H9 (cell line): Measurements from ENCODE around the gene S100A7A. TPM values are rescaled to one million over a fixed set of nuclear protein-coding genes. Genes with fewer than 3 reads are reported as not detected.
A peak's percentile ranks its signal among the peaks of the same experiment; 100 is the strongest.

Experiments used
- DNase-seq: peaks from one replicate; pipeline ENCODE4 v3.0.0-alpha.2; 2017
- H2AFZ ChIP-seq: one replicate; pipeline ENCODE4 v1.6.1; 2013; ENCODE audit warnings: mild to moderate bottlenecking, low read length, control low read depth, moderate library complexity
- H2AK5ac ChIP-seq: 2 replicates; pipeline ENCODE4 v1.6.1; 2013; ENCODE audit warnings: low read length, control low read depth, mixed read lengths; ENCODE audit not compliant: insufficient read length
- H2BK120ac ChIP-seq: one replicate; pipeline ENCODE4 v1.6.1; 2013; ENCODE audit warnings: low read depth, mild to moderate bottlenecking, low read length, control low read depth, inconsistent platforms; ENCODE audit not compliant: poor library complexity, severe bottlenecking
- H2BK12ac ChIP-seq: 2 replicates; pipeline ENCODE4 v1.6.1; 2013; ENCODE audit warnings: low read length, control low read depth, mixed read lengths, low read depth; ENCODE audit not compliant: insufficient read length
- H2BK15ac ChIP-seq: 2 replicates; pipeline ENCODE4 v1.6.1; 2013; ENCODE audit warnings: low read depth, low read length, control low read depth
- H2BK20ac ChIP-seq: one replicate; pipeline ENCODE4 v1.6.1; 2013; ENCODE audit warnings: low read depth, mild to moderate bottlenecking, low read length, control low read depth, inconsistent platforms; ENCODE audit not compliant: poor library complexity, severe bottlenecking
- H2BK5ac ChIP-seq: 2 replicates; pipeline ENCODE4 v1.6.1; 2013; ENCODE audit warnings: low read length, control low read depth, mixed read lengths; ENCODE audit not compliant: insufficient read length
- H3K14ac ChIP-seq: 2 replicates; pipeline ENCODE4 v1.6.1; 2013; ENCODE audit warnings: low read length, control low read depth; ENCODE audit not compliant: insufficient read depth
- H3K18ac ChIP-seq: 2 replicates; pipeline ENCODE4 v1.6.1; 2013; ENCODE audit warnings: low read depth, mild to moderate bottlenecking, mixed read lengths, low read length, control low read depth; ENCODE audit not compliant: insufficient read length
- H3K23ac ChIP-seq: 2 replicates; pipeline ENCODE4 v1.6.1; 2013; ENCODE audit warnings: low read length, control low read depth, mixed read lengths, low read depth; ENCODE audit not compliant: insufficient read length
- H3K23me2 ChIP-seq: 2 replicates; pipeline ENCODE4 v1.6.1; 2013; ENCODE audit warnings: low read depth, mild to moderate bottlenecking, mixed read lengths, low read length, control low read depth; ENCODE audit not compliant: insufficient read length, poor library complexity, severe bottlenecking
- H3K27ac ChIP-seq: 2 replicates; pipeline ENCODE4 v1.5.1; 2013; ENCODE audit warnings: low read length, control low read depth, mixed read lengths, low read depth; ENCODE audit not compliant: insufficient read length
- H3K27me3 ChIP-seq: 2 replicates; pipeline ENCODE4 v1.6.1; 2013; ENCODE audit warnings: low read length, control low read depth, inconsistent platforms; ENCODE audit not compliant: insufficient read depth
- H3K4ac ChIP-seq: 2 replicates; pipeline ENCODE4 v1.6.1; 2013; ENCODE audit warnings: low read depth, mild to moderate bottlenecking, control low read depth, inconsistent platforms, low read length, moderate library complexity
- H3K4me1 ChIP-seq: 2 replicates; pipeline ENCODE4 v1.6.1; 2013; ENCODE audit warnings: low read length, control low read depth, inconsistent platforms; ENCODE audit not compliant: insufficient read depth
- H3K4me2 ChIP-seq: 2 replicates; pipeline ENCODE4 v1.6.1; 2013; ENCODE audit warnings: low read length, control low read depth, mixed read lengths; ENCODE audit not compliant: insufficient read length, insufficient read depth
- H3K56ac ChIP-seq: 2 replicates; pipeline ENCODE4 v1.6.1; 2013; ENCODE audit warnings: low read depth, mild to moderate bottlenecking, mixed read lengths, low read length, control low read depth; ENCODE audit not compliant: insufficient read length
- H3K79me1 ChIP-seq: 2 replicates; pipeline ENCODE4 v1.6.1; 2013; ENCODE audit warnings: low read depth, mild to moderate bottlenecking, moderate library complexity, low read length, control low read depth, inconsistent platforms; ENCODE audit not compliant: insufficient read depth, poor library complexity, severe bottlenecking
- H3K79me2 ChIP-seq: 2 replicates; pipeline ENCODE4 v1.6.1; 2013; ENCODE audit warnings: low read length, control low read depth, inconsistent platforms; ENCODE audit not compliant: insufficient read depth
- H3K9ac ChIP-seq: 2 replicates; pipeline ENCODE4 v1.6.1; 2013; ENCODE audit warnings: low read length, control low read depth, mixed read lengths; ENCODE audit not compliant: insufficient read length; ENCODE audit errors: extremely low read depth
- H3K9me3 ChIP-seq: one replicate; pipeline ENCODE4 v1.6.1; 2013; ENCODE audit warnings: low read depth, low read length, inconsistent platforms; ENCODE audit not compliant: control insufficient read depth
- H3T11ph ChIP-seq: one replicate; pipeline ENCODE4 v1.6.1; 2013; ENCODE audit warnings: mild to moderate bottlenecking, low read length, control low read depth, inconsistent platforms
- H4K20me1 ChIP-seq: one replicate; pipeline ENCODE4 v1.6.1; 2013; ENCODE audit not compliant: control insufficient read depth, insufficient read length, insufficient read depth
- H4K5ac ChIP-seq: 2 replicates; pipeline ENCODE4 v1.6.1; 2013; ENCODE audit warnings: low read depth, mild to moderate bottlenecking, mixed read lengths, low read length, control low read depth; ENCODE audit not compliant: insufficient read length
- H4K8ac ChIP-seq: replicated peaks from 2 replicates; pipeline ENCODE4 v1.6.1; 2013; ENCODE audit warnings: low read length, control low read depth, mixed read lengths, low read depth; ENCODE audit not compliant: insufficient read length
- H4K91ac ChIP-seq: 2 replicates; pipeline ENCODE4 v1.6.1; 2013; ENCODE audit warnings: low read depth, mild to moderate bottlenecking, moderate library complexity, mixed read lengths, low read length, control low read depth; ENCODE audit not compliant: insufficient read length
- H3K27ac Mint-ChIP-seq, 3 experiments: 2 replicates in 2 of 3; 3 replicates in 1 of 3; pipeline ENCODE4 v1.8.0; 2020 to 2021; ENCODE audit warnings: mixed read lengths in 3 of 3, mild to moderate bottlenecking in 1 of 3, moderate library complexity in 1 of 3
- H3K27me3 Mint-ChIP-seq: 2 replicates; pipeline ENCODE4 v1.8.0; 2021; ENCODE audit warnings: low read depth, mild to moderate bottlenecking, moderate library complexity, mixed read lengths
- H3K36me3 Mint-ChIP-seq, 3 experiments: 2 replicates in 2 of 3; 3 replicates in 1 of 3; pipeline ENCODE4 v1.8.0; 2020 to 2021; ENCODE audit warnings: low read depth in 3 of 3, mixed read lengths in 3 of 3; ENCODE audit not compliant: insufficient read depth in 1 of 3
- H3K4me1 Mint-ChIP-seq, 2 experiments: 2 replicates each; pipeline ENCODE4 v1.8.0; 2020; ENCODE audit warnings: mixed read lengths in 2 of 2
- H3K4me3 Mint-ChIP-seq, 2 experiments: 2 replicates in 1 of 2; 3 replicates in 1 of 2; pipeline ENCODE4 v1.8.0; 2020 to 2021; ENCODE audit warnings: mild to moderate bottlenecking in 2 of 2, mixed read lengths in 2 of 2, moderate library complexity in 1 of 2
- H3K9me3 Mint-ChIP-seq, 2 experiments: 2 replicates in 1 of 2; 3 replicates in 1 of 2; pipeline ENCODE4 v1.8.0; 2020; ENCODE audit warnings: mild to moderate bottlenecking in 2 of 2, mixed read lengths in 2 of 2, moderate library complexity in 1 of 2
- WGBS: extraction: QIAGEN DNeasy Blood & Tissue Kit; methylation state at CpG from one replicate; pipeline ENCODE4 v1.1.7; 2013; ENCODE audit warnings: missing lambda C conversion rate, low lambda C conversion rate, mixed read lengths; ENCODE audit not compliant: insufficient read length; ENCODE audit errors: extremely low coverage; 5-methylcytosine and 5-hydroxymethylcytosine counted together
- total RNA-seq: library from RNA; stranded (reverse); gene quantifications from 2 replicates; pipeline ENCODE4 v1.2.1, GENCODE V29; 2021
- TF ChIP-seq, protein P1 (sequence below): fragments of 200-600 bp; sonication (generic); conservative IDR thresholded peaks from 3 replicates; pipeline ENCODE4 v1.8.0; 2021; ENCODE audit warnings: antibody characterized with exemption, mild to moderate bottlenecking

S100A7A gene
- total RNA-seq, 1 experiment from 2014 or later: not detected

DNA sequence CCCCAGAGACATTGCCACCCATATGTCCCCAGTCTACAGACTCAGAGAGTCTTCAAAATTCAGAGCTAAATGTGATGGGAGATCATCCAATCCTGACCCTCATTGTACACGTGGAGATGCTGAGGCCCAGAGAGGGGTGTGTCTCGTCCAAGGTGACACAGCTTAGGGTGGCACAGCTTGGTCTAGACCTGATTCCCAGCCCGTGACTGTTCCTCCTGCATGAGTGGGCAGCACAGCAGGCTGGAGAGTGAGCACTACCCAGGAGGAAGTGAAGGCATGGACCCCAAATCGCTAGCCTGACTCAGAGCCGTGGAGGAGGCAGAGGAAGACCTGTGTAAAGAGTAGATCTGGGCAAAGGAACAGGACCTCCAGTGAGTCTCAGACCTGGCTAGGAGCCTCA, 27.8 kb downstream of the S100A7A start:
- Histone ChIP-seq H3K23me2 (no peaks in the 10 kb centered on the region), H3K4me1 (no peaks in the 10 kb centered on the region), H3K9ac (no peak overlapping the region), H3K27me3 (no peaks in the 10 kb centered on the region), H3K18ac (no peak overlapping the region), H2AK5ac (no peak overlapping the region), H3K56ac (no peak overlapping the region), H3T11ph (no peak overlapping the region), H3K9me3 (no peaks in the 10 kb centered on the region), H2BK5ac (no peak overlapping the region), H3K79me2 (no peaks in the 10 kb centered on the region), H3K27ac (no peak overlapping the region), H2BK15ac (no peak overlapping the region), H2BK120ac (no peak overlapping the region), H3K4me2 (no peak overlapping the region), H3K4ac (no peak overlapping the region), H2AFZ (no peak overlapping the region), H3K79me1 (no peaks in the 10 kb centered on the region), H2BK12ac (no peak overlapping the region), H4K91ac (no peak overlapping the region), H2BK20ac (no peak overlapping the region), H4K5ac (no peak overlapping the region), H4K20me1 (no peaks in the 10 kb centered on the region), H4K8ac (no peak overlapping the region), H3K23ac (no peak overlapping the region), H3K14ac (no peak overlapping the region)
- Mint-ChIP-seq H3K27me3 (peaks cover 28% of the 10 kb centered on the region), H3K36me3 (no peaks in the 10 kb centered on the region), H3K9me3 (no peaks in the 10 kb centered on the region; a peak in 1 of 5 replicates), H3K27ac (peak overlapping the region in 1 of 3 experiments; percentile 65; a peak in 1 of 7 replicates), H3K4me3 (no peak overlapping the region), H3K4me1 (no peaks in the 10 kb centered on the region)
- DNase-seq: no peak
- TF ChIP-seq, protein P1, sequence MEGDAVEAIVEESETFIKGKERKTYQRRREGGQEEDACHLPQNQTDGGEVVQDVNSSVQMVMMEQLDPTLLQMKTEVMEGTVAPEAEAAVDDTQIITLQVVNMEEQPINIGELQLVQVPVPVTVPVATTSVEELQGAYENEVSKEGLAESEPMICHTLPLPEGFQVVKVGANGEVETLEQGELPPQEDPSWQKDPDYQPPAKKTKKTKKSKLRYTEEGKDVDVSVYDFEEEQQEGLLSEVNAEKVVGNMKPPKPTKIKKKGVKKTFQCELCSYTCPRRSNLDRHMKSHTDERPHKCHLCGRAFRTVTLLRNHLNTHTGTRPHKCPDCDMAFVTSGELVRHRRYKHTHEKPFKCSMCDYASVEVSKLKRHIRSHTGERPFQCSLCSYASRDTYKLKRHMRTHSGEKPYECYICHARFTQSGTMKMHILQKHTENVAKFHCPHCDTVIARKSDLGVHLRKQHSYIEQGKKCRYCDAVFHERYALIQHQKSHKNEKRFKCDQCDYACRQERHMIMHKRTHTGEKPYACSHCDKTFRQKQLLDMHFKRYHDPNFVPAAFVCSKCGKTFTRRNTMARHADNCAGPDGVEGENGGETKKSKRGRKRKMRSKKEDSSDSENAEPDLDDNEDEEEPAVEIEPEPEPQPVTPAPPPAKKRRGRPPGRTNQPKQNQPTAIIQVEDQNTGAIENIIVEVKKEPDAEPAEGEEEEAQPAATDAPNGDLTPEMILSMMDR: no peak
- no CpG with 5 or more reads among the region's 5 CpGs for WGBS
